Stomach (tissue), 9 donors: ENCODE data around the gene PPP1R13B. TPM values are rescaled to one million over a fixed set of nuclear protein-coding genes. Genes with fewer than 3 reads are reported as not detected.

Source experiments
- DNase-seq, 2 donors: peaks; one replicate each; pipeline versions ENCODE4 v3.0.0 to v3.0.0-alpha.2; 2013 to 2019
- H3K27ac ChIP-seq, 5 donors: fragments of 200-600 bp in 4 of 5; sonication (generic) in 4 of 5; one replicate each; pipeline ENCODE4 v1.5.1; 2013 to 2019; ENCODE audit warnings: mild to moderate bottlenecking in 1 of 5, moderate library complexity in 1 of 5
- H3K27me3 ChIP-seq, 3 donors: fragments of 200-600 bp; sonication (generic); one replicate each; pipeline ENCODE4 v1.5.1; 2017 to 2019; ENCODE audit warnings: mixed run types in 1 of 3
- H3K36me3 ChIP-seq, 4 donors: fragments of 200-600 bp; sonication (generic); 1 replicate in 3 of 4; 2 replicates in 1 of 4; pipeline ENCODE4 v1.5.1; 2016 to 2019
- H3K4me1 ChIP-seq, 4 donors: fragments of 200-600 bp; sonication (generic); one replicate each; pipeline ENCODE4 v1.5.1; 2016 to 2019
- H3K4me3 ChIP-seq, 4 donors: fragments of 200-600 bp; sonication (generic) in 3 of 4; one replicate each; pipeline ENCODE4 v1.5.1; 2016 to 2019; ENCODE audit warnings: mild to moderate bottlenecking in 1 of 4
- H3K9me3 ChIP-seq, 4 donors: fragments of 200-600 bp; sonication (generic); one replicate each; pipeline ENCODE4 v1.5.1; 2016 to 2019
- EP300 ChIP-seq: sonication (generic); formaldehyde crosslinking; IDR thresholded peaks from one replicate; pipeline ENCODE4 v1.6.1; 2017; ENCODE audit warnings: antibody characterized with exemption
- POLR2A ChIP-seq, 4 donors: fragments of 450-650 bp; IDR thresholded peaks; one replicate each; pipeline ENCODE4 v1.6.1; 2016; ENCODE audit warnings: antibody characterized with exemption in 4 of 4, control low read depth in 2 of 4, mild to moderate bottlenecking in 1 of 4, moderate library complexity in 1 of 4
- POLR2AphosphoS5 ChIP-seq, 3 donors: sonication (generic); formaldehyde crosslinking; IDR thresholded peaks; one replicate each; pipeline ENCODE4 v1.6.1; 2016; ENCODE audit warnings: antibody characterized with exemption in 3 of 3
- WGBS, 5 donors: extraction: QIAGEN DNeasy Blood & Tissue Kit in 3 of 5; methylation state at CpG; one replicate each; pipeline versions ENCODE4 v1.1.5 to v1.1.7; 2013 to 2018; 5-methylcytosine and 5-hydroxymethylcytosine counted together
- intact Hi-C: fragments of 100-400 bp; cut with DNase I; formaldehyde crosslinking; loops from one replicate; pipeline ENCODE4 v1.15.1; 2023; ENCODE audit warnings: low total_unique reads
- polyA plus RNA-seq, 3 donors: library from polyadenylated mRNA; stranded (reverse); fragments of 200-250 nt; gene quantifications; one replicate each; pipeline ENCODE4 v1.2.3, GENCODE V29; 2013
- total RNA-seq, 5 donors: library from RNA; depleted of rRNA; stranded (reverse); fragments of >200 nt; gene quantifications; one replicate each; pipeline versions ENCODE4 v1.1.0 to v1.2.3, GENCODE V29; 2014 to 2016
- TF ChIP-seq, protein P1 (sequence below), 7 experiments: fragments of 450-650 bp in 4 of 7; fragments of 200-600 bp in 3 of 7; sonication (generic) in 3 of 7; IDR thresholded peaks; one replicate each; pipeline ENCODE4 v1.5.1; 2016 to 2019; ENCODE audit warnings: antibody characterized with exemption in 7 of 7, control low read depth in 2 of 7, mild to moderate bottlenecking in 1 of 7
- donor health status: healthy with polysubstance abuse.
- donor health status: Bipolar disorder and iron deficiency.
- donor health status: healthy.

PPP1R13B gene
- total and polyA plus RNA-seq, 8 donors, result 10.8 to 84.0 (median 18.3) TPM

DNA sequence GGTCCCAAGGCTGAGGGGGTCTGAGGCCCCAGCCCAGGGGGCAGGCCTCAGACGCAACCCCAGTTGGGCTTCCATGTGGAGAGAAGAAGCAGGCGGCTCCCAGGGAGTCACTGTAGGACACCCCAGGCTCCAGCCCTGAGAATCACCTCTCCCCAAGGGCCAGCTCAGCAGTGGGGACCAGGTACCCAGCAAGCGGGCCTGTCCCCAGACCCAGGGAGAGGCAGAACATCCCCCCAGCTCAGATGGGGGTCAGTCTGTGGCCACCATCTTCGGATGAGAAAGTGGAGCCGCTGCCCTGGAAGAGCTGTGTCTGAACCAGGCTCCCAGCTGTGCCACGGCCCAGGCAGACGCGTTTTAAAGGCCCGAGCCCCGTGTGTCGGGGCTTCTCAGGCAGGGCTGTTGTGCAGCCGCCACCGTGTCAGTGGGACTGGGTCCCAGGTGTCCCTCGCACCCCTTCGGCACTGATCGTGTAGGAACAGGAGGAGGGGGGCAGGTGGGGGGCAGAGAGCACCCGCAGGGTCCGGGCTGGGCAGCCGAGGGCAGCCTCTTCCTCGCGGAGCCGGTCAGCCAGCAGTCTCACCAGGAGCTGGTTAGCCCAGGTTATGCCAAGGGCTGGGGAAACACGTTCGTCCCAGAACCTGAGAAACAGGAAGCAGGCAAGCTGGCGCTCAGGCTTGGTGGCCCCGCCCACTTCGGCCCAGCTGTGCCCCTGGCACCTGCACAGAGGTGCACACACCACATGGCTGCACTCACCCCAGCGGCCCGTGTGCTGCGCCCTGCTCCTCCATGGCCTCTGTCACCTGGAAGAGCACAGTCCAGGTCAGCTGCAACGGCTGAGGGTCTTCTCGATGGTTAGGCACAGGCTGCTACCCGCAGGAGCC, 148.8 kb downstream of the PPP1R13B start:
- TF ChIP-seq, protein P1, sequence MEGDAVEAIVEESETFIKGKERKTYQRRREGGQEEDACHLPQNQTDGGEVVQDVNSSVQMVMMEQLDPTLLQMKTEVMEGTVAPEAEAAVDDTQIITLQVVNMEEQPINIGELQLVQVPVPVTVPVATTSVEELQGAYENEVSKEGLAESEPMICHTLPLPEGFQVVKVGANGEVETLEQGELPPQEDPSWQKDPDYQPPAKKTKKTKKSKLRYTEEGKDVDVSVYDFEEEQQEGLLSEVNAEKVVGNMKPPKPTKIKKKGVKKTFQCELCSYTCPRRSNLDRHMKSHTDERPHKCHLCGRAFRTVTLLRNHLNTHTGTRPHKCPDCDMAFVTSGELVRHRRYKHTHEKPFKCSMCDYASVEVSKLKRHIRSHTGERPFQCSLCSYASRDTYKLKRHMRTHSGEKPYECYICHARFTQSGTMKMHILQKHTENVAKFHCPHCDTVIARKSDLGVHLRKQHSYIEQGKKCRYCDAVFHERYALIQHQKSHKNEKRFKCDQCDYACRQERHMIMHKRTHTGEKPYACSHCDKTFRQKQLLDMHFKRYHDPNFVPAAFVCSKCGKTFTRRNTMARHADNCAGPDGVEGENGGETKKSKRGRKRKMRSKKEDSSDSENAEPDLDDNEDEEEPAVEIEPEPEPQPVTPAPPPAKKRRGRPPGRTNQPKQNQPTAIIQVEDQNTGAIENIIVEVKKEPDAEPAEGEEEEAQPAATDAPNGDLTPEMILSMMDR (IDR thresholded peaks at IDR 0.05), result no peak
- peak in 1 of 4 donors; percentile 25 for TF ChIP-seq POLR2A (IDR thresholded peaks at IDR 0.05)
- peak; percentile 12 to 83 (median 57) for TF ChIP-seq POLR2AphosphoS5 (IDR thresholded peaks at IDR 0.05)
- TF ChIP-seq EP300, result no peak
- peaks cover 42 to 62% (median 51%) of the 10 kb centered on the region in 4 donors for H3K4me1 ChIP-seq
- 41 to 72% (median 47%) methylated on average over 18 to 33 of the region's 33 CpGs for WGBS, 5 donors
- peak; percentile 67 to 92 for DNase-seq
- H3K4me3 ChIP-seq, result no peak overlapping the region
- H3K9me3 ChIP-seq, result no peaks in the 10 kb centered on the region
- H3K27me3 ChIP-seq, result no peaks in the 10 kb centered on the region
- peak overlapping the region; percentile 30 to 71 (median 65) for H3K27ac ChIP-seq
- H3K36me3 ChIP-seq, result peaks cover 34 to 81% (median 77%) of the 10 kb centered on the region in 4 donors
- intact Hi-C loops, result no loop called here

DNA sequence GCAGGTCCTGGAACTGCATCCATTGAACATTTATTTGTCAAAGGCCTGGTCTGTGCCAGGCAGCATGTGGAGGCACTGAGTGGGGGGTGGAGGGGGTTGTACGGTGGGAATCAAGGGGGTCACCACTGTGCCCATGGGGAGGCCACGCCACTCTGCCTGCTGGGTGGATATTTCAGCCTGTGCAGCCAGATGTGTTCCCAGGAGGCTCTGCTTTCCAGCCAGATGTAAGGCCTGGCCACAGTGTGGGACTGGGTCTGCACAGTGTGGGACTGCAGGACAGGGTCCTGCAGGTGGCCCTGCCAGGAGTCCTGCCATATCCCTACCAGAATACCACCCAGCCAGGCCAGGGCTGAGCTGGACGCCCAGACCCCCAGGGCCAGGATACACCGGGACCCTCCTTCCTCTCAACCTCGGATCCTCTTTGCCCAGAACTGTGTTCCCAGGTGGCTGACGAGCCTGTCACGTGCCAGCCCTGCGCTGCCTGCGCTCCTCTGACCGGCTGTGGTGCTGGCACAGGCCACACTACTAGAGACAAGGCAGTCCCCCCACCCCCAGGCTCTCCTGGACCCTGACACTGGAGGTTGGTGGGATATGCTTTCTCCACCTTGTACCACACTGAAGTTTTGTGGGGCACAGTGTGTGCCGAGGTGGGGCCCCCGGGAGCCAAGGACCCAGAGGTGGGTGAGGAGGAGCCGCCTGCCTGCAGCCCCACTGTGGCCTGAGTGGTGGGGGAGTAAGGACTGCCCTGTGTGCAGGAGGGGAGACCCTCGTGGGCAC, 149.6 kb downstream of the PPP1R13B start:
- Histone ChIP-seq H3K27ac (peak overlapping the region; percentile 30 to 71 (median 65)), H3K27me3 (no peaks in the 10 kb centered on the region), H3K9me3 (no peaks in the 10 kb centered on the region), H3K4me3 (no peak overlapping the region), H3K4me1 (peaks cover 44 to 69% (median 58%) of the 10 kb centered on the region in 4 donors), H3K36me3 (peaks cover 41 to 81% (median 77%) of the 10 kb centered on the region in 4 donors)
- TF ChIP-seq, protein P1 (IDR thresholded peaks at IDR 0.05), result no peak
- TF ChIP-seq EP300 (no peak), POLR2AphosphoS5 (IDR thresholded peaks at IDR 0.05) (no peak), POLR2A (IDR thresholded peaks at IDR 0.05) (no peak)
- intact Hi-C loops, result no loop called here
- 80 to 89% (median 87%) methylated on average over 3 to 14 of the region's 14 CpGs for WGBS, 5 donors
- no peak for DNase-seq

DNA sequence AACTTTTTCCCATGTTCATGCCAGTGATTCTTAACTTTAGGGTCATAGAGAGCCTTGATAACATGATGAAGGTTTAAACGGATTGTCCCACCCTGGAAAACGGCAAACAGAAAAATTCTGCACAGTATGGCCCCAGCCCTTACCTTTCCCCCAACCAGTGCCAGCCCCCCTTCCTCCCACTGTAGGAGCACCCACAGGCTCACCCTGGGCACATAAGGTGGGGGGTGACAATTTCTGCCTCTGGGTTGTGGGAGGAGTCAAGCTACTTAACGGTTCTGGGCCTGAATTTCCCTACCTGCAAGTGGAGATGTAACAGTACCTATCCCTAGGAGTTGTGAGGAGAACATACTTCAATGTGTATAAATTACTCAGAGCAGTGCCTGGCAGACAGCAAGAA, 150.2 kb downstream of the PPP1R13B start:
- Histone ChIP-seq H3K4me3 (no peak overlapping the region), H3K27me3 (no peaks in the 10 kb centered on the region), H3K36me3 (peaks cover 39 to 81% (median 76%) of the 10 kb centered on the region in 4 donors), H3K9me3 (no peaks in the 10 kb centered on the region), H3K27ac (peak overlapping the region in 3 of 5 donors; percentile 65 to 71 (median 70)), H3K4me1 (peaks cover 44 to 71% (median 59%) of the 10 kb centered on the region in 4 donors)
- 27 to 39% (median 33%) methylated on average over 3 of the region's 3 CpGs for WGBS, 5 donors
- no peak for DNase-seq
- intact Hi-C loops, result no loop called here
- TF ChIP-seq EP300 (no peak), POLR2A (IDR thresholded peaks at IDR 0.05) (no peak), POLR2AphosphoS5 (IDR thresholded peaks at IDR 0.05) (no peak)
- TF ChIP-seq, protein P1 (IDR thresholded peaks at IDR 0.05), result no peak

GRCh38 chr14:103696466-103697071, 150.8 kb downstream of the PPP1R13B start:
- Histone ChIP-seq H3K36me3 (peaks cover 39 to 81% (median 76%) of the 10 kb centered on the region in 4 donors), H3K4me3 (no peak overlapping the region), H3K9me3 (no peaks in the 10 kb centered on the region), H3K4me1 (peaks cover 44 to 71% (median 59%) of the 10 kb centered on the region in 4 donors), H3K27me3 (no peaks in the 10 kb centered on the region), H3K27ac (peak overlapping the region; percentile 33 to 71 (median 65))
- DNase-seq, result peak in 1 of 2 donors; percentile 84
- TF ChIP-seq POLR2AphosphoS5 (IDR thresholded peaks at IDR 0.05) (peak in 2 of 3 donors; percentile 1 to 6), POLR2A (IDR thresholded peaks at IDR 0.05) (no peak)
- WGBS, 5 donors, result 23 to 43% (median 33%) methylated on average over 16 to 17 of the region's 17 CpGs
- intact Hi-C loops, result no loop called here
